ENCODE data around the gene GPX4.

GPX4 gene

DNA sequence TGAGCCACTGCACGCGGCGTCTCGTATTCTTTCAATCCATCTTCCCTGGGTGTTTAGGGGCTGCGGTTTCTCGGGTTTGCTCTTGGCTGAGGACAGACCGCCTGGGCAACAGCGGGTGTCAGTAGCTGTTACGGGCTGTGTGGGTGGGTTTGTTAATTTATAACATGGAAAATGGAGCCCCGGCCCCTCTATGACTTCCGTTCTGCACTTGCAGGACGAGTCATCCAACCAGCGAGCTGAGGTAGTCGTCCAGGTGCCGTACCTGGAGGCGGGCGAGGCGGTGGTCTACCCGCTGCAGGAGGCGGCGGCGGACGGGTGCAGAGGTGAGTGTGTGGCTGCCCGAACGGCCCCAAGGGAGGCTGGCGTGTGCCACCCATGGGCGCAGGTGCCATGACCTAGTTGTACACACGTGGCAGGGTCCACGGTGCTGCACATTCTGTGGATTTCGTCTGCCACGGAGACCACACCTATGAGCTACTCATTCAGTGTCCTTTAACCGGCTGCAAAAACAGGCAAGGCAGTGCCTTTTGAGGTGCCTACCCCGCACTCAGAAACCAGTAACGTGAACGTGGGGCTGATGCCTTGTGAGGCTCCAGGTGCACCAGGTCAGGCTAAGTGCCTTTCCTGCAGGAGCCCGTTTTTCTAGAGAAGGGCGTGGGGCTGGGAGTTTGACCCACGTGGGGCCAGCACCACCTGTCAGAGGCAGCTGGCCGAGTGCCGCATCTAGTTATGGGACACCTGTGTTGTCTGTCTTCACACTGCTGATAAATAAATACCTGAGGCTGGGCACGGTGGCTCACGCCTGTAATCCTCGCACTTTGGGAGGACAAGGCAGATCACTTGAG, 19.5 kb upstream of the GPX4 start:
- DNase-seq = no peak

DNA sequence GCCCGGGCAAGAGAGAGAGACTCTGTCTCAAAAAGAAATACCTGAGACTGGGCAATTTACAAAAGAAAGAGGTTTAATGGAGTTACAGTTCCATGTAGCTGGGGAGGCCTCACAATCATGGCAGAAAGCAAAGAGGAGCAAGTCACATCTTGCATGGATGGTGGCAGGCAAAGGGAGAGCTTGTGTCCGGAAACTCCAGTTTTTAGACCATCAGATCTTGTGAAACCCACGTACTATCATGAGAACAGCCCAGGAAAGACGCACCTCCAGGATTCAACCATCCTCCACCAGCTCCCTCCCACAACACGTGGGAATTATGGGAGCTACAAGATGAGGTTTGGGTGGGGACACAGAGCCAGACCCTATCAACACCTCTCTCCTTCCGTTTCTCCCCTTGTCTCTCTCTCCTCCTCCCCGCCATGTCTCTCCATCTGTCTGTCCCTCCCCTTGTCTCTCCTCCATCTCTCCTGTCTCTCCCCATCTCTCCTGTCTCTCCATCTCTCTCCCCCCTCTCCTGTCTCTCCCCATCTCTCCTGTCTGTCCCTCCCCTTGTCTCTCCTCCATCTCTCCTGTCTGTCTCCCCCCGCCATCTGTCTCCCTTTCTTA, 18.6 kb upstream of the GPX4 start:
- DNase-seq = no peak

DNA sequence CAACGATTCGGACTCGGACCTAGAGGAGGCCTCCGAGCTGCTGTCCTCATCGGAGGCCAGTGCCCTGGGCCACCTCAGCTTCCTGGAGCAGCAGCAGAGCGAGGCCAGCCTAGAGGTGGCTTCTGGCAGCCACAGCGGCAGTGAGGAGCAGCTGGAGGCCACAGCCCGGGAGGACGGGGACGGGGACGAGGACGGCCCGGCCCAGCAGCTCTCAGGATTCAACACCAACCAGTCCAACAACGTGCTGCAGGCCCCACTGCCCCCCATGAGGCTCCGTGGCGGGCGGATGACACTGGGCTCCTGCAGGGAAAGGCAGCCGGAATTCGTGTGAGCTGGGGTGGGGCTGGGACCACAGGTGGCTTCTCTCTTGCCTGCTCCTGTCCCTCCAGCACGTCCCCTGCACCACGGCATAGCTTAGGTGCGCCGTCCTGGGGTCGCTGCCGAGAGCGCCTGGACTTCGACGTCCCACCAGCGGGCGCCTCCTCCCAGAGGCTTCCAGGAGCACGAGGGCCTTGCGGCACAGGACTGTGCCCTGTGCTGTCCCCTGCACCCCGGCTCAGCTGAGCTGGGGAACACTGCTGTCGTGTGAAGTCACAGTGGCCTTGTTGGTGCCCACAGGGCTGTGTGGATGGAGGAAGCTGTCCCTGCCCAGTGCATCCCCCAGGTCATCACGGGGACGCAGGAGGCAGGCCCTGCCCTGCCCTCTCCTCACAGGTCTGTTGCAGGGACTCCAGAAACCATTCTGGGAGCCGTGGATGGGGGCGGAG, 17.9 kb upstream of the GPX4 start:
- DNase-seq = no peak

DNA sequence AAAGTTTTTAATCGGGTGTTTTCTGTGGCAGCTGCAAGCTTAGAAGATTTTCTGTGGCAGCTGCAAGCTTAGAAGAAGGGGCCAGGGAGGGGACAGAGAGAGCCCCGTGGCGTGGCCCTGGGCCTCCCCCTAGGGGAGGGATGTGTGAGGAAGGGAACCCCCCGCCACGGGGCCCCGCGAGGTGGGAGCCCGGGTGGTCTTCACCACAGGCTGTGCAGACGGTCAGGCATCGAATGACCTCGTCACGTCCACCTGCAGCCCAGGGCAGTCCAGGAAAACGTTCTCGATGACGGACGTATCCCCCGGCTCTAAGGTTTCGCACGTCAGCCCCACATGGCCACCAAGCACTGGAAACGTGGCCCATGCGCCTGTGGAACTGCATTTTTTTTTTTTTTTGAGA, 17.2 kb upstream of the GPX4 start:
- no peak for DNase-seq

DNA sequence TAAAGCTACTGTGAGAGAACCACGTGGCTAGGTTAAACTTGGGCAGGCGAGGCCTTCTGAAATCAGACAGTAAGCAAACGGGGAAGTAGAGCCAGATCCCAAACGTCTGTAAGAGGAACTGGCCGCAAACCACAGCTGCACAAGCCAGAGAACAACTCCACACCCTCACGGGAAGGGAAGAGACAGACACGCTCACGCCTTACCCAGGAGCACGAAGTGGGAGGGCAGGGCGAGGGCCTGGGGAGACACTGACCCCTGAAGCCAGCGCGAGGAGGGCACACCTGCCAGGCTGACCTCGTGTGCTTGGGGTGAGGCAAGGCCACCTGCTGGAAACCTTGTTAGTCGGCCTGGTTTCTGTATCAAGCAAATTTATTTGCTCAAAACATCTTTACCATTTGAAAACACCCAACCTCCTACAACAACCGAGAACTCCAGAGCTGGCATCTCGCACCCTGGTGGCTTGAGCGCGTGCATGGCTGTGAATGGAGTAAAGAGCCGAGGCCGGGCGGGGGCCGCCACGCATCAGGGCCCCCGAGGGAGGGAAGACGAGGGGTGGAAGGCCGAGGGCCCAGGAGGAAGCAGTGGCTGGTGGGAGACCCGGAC, 15.9 kb upstream of the GPX4 start:
- no peak for DNase-seq

DNA sequence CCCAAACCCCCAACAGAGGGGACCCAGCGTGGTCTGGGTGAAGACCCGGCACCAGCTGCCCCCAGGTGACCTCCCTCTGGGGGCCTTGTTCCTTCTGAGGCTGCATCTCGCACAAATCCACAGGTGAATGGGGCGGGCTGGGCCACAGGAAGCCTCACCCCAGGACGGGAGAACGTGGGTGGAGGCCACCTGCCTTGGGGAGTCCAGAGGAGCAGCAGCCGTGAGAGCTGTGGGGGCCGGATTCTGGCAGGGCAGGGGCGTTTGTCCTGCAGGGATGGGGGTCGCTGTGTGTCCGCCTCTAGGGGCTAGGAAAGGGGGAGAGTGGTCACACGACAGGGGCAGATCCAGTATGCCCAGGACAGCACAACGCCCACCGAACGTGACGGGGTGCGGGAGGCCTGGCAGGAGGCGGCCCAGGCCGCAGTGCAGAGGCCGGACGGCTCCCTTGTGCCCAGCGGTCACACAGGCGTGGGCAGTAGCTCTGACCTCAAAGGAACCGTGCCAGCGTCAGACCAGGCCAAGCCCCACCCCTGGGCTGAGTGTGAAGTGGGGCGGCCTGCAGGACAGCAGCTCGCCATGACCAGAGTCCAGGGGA, 15.3 kb upstream of the GPX4 start:
- no peak for DNase-seq

DNA sequence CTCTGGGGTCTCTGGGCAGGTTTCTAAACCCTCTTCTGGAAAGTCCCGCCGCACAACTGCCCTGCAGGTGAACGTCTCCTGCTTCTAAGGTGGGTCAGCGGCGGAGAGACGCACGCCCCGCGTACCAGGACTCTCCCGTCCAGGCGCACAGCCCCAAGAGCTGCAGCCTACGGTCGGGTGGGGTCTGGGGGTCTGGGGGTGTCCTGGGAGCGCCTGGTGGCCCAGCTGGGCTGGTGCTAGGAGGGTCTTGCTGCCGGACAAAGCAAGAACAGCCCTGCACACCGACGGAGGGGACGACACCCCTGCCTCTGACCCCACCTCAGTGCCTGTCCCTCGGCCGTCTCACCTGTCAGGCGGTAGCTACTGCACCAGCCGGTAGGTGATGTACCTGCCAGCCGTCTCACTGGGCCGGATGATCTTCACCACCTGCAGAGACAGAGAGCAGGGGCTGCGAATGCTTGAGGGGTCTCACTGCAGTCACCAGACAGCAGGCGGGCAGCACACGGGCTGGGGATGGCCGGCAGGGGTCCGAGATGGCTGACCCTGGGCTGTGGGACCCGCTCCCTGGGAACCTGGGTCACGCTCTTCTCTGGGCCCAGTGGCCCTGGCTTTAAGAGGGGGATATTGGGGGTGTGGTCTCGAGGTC, 14.5 kb upstream of the GPX4 start:
- DNase-seq = no peak

DNA sequence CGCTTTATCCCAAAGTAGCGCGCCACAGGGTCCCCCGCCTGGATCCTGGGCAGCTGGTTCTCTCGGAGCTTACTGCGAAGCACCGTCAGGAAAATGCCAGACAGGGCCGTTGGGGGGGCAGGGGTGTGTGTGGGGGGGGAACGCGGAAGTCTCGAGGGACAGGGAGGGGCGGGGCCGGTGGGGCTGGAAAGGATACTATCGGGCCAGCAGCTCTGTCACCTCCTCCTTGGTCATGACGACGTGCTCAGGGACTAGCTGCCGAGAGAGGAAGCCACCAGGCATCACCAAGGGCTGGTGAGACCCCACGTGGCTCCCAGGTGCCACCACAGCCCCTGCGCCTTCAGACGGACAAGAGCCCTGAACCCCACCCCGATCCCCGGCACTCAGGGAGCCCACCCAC, 13.9 kb upstream of the GPX4 start:
- DNase-seq = no peak

DNA sequence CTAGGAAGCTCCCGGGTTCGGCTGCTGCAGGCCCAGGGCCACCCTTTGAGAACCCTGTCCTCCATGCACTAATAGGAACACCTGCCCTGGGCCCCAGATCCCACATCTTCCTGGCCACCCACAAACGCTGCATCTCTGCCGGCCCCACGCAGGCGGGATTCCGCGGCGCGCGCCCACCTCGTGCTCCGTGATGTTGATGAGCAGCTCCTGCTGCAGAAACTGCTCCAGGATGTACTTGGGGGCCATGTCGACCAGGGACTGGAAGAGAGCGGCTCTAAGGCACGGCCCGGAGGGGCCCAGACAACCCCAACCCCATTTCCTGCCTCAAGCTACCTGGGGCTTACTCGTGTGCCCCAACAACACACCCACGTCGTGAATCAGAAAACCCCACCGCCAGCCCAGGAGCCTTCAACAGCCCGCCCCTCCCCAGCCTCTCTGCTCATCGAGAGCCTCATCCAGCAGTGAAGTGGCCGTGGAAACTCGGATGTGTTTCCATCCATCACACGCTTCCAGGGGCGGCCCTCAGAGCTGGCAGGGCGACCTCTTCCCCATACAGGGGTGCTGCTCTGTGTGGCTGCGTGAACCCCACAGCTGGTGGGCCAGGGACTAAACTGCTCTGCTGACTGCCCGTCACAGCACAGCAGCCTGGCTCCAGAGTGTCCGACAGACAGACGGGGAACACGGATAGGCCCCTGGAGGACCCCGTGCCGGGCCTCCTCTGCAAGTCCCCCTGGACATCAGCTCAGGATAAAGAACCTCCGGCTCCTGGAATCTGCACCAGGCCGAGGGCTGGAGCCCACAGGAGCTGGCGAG, 12.9 kb upstream of the GPX4 start:
- DNase-seq = no peak

DNA sequence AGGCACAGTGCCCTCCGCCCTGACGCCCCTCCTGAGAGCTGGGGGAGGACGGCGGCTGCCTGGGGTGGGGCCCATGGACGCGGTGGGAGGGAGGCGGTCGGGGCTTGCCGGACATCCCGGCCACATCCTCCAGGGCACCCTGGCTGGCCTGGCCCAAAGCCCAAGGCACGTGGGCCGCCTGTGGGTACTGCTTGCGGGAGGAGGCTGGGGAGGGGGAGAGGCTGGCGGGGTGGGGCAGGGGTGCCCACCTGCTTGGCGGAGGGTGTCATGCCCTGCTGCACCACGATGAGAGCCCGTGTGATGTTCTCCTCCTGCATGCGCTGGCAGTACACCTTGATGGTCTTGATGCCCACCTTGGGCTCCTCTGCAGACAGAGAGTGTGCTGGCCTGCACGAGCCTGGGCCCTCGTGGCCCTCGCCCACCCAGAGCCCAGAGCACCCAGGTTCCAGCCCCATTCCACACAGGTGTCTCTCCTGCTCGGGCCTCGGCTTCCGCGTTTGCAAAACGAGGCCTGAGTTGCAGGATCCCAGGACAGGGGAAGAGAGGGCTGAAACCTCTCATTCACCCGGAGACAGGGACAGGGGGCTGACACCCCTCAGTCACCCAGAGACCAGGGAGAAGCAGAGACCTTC, 12.1 kb upstream of the GPX4 start:
- no peak for DNase-seq

DNA sequence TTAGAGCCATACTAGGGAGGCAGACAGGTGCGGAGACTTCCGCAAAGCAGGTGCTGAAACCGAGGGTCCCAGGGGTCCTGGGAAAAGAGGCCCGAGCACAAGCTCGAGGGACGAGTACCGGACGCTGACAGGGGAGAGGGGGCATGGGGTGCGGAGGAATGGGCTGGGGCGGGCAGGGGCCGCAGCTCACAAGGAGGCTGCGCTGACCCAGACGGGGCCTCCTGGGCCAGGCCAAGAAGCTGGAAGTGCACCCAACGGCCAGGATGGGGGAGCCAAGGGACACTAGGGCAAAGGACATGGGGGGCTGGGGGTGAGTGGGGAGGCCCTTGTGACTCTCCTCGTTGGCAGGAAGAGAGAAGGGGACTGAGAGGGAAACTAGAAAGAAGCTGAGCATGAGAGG, 10.5 kb upstream of the GPX4 start:
- DNase-seq = no peak

DNA sequence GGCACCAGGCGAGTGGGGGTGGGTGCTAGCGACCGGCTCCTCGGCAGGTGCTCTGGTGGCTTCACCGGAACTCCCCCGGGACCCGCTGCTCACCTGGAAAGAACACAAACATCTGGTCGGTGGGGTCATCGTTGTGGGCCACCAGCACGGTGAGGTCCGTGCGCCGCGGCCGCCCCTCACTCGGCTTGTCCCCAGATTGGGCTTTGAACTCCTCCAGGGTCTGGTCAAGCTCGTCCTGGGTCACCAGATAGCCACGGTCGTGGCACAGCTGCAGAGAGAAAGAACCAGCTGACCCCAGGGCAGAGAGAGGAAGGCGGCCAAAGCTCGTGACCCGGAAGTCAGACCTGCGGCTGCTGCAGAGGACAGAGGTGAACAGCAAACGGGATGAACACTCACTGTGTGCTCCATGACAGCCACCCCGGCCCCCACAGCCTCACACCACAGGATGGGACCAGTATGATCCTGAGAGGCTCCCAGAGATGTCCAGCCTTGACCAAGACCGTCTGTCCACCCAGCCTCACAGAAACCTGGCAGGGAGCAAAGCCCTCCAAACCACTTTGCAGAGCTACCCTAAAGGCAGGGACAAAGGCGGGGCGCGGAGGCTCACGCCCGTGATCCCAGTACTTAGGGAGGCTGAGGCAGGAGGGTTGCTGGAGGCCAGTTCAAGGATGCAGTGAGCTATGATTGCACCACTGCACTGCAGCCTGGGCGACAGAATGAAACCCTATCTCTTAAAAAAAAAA, 9.8 kb upstream of the GPX4 start:
- no peak for DNase-seq

DNA sequence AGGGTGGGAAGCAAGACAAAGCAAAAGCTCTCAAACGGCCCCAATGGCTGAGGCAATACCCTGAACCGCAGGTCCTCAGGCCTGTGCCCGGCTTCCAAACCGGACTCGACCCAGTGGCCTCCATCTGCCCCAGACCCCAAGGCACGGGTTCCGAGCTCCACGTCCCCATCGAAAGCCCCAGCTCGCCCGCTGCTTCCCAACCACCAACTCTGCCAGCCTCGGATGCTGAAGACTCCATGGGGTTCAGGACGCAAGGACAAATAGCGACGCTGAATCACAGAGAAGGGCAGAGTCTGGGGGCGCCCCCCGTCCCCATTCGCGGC, 9.2 kb upstream of the GPX4 start:
- no peak for DNase-seq

DNA sequence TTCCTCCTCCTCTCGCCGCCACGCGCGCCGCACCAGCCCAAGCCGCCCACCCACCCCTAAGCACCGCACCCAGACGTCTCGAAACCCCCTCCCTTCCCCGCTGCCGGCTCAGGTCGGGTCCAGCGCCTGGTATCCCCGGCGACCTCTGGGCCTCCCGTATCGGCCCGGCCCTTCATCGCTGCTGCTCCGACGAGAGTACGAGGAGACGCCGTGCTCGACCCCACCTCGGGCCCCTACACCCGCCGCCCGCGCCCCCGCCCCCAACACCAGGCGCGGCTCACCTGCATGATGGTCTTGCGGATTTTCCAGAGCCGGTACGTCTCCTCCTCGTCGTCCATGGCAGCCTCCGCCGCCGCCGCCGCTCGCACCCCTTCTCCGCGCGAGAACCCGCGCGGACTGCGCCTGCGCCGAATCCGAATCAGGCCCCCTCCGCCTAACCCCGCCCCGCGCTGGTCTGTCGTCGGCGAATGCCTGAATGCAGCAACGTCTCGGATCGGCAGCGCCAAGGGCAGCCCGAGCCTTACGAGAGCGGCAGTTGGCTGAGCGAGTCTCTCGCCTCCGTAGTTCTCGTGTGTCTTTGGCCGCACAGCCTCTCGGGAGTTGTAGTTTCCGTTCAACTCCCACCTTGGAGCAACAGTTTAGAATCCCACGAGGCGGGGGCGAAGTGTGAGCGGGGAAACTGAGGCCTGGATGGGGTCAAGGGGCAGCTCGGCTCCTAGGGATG, 8.7 kb upstream of the GPX4 start, which contains the start of gene POLR2E:
TSS of gene POLR2E (minus strand) at position 398 of the 724 bp plus-strand sequence. CDS start at position 338, 60 bp downstream.
- DNase-seq = peak; percentile 98

DNA sequence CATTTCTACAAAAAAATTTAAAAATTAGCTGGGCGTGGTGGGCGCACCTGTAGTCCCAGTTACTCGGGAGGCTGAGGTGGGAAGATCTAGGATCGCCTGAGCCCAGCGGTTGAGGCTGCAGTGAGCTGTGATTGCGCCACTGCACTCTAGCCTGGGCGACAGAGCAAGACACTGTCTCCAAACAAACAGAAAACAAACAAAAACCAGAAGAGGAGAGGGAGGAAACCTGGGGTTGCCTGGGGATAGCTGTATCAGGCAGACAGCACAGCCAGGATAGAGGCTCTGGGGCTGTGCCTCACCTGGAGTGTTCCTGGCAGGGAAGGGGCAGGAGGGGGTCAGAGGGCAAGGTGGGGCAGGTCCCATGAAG, 6.0 kb upstream of the GPX4 start:
- no peak for DNase-seq

DNA sequence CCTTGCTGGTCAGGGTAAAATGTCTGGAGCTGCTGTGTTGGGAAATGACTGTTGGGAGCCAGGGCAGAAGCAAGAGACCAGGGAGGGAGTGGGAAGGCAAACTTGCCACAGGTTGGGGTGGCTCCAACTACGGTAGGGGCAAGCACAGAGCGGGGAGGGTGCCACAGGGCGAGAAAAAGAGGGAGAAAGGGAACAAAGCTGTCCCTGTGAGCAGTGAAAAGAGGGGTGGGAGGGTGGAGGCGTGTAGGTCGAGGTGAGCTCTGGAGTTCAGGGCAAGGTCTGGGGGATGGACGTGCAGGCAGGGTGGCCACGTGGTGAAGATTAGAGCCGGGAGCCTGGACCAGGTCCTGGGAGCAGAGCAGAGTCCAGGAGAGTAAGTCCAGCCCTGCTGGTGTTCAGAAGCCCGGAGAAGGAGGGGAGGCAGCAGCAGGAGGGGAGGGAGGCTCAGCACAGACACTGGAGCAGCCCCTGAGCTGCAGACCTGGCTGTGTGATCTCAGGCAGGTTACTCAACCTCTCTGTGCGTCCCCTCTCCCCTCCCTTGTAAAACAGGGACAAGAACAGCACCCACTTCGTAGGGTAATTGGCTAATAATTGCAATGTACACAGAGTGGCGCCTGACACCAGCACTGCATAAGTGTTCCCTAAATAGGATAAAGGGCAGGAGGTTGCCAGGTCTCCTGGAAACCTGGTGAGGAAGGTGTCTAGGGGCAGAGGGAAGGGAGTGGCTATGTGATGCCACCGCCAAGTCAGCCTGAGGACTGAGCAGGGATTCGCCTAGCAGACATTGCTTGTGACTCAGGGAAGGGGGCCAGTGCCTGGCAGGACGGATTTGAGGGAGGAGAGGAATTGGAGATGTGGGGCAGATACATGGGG, 5.4 kb upstream of the GPX4 start:
- DNase-seq = peak; percentile 38

DNA sequence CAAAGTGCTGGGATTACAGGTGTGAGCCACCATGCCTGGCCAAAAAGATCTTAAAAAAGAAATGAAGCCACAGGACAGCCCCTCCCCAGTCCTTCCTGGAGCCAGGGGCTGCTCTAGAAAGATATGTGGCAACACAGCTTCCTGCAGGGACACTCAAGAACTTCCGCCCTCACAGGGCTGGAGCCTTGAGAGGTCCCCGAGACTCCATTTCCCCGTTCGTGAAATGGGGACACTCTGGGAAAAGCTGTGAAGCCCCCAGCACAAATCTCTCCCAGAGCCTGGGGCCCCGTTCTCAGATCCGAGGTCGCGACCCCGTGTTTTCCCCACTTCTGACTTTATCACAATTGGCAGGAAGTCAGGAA, 2.5 kb upstream of the GPX4 start:
- DNase-seq = no peak

DNA sequence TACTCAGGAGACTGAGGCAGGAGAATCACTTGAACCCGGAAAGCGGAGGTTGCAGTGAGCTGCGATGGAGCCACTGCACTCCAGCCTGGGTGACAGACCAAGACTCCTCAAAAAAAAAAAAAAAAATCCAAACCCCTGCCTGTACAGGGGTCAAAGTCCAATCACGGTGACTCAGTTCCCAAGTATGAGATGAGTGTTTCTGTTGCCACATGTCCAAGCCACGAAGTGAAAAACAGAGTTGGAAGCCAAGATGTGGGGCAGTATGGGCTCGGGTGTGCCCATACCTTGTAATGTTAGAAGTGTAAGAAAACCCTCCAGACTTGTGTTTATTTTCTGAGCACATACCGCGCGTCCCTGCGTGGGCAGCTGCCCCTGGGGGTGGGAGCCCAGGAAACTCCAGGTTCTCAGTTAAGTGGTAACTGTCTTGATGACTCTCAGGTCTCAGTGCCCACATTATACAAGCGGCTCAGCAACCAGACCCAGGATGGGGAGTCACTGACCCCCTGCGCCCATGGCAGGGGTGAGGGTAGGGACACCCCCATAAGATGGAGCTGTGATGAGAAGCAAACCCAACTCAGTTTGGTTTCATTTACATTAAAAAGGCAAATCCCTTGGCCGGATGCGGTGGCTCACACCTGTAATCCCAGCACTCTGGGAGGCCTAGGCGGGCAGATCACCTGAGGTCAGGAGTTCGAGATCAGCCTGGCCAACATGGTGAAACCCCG, 1.2 kb upstream of the GPX4 start:
- no peak for DNase-seq

Measured in NCI-H1436 (cell line).